MM.1S (cell line): Measurements from ENCODE around the gene YLPM1.

Source experiments
- DNase-seq: peaks from one replicate; pipeline ENCODE4 v3.0.0-alpha.2; 2015
- H2AFZ ChIP-seq: fragments of 300-600 bp; sonication (generic); 2 replicates; pipeline ENCODE4 v1.6.0; 2016; ENCODE audit warnings: antibody characterized with exemption, low read length
- H3F3A ChIP-seq: fragments of 300-600 bp; sonication (generic); 2 replicates; pipeline ENCODE4 v1.6.1; 2016; ENCODE audit warnings: mild to moderate bottlenecking, antibody characterized with exemption, low read length, moderate library complexity, mixed read lengths; ENCODE audit not compliant: insufficient read depth
- H3K27ac ChIP-seq: fragments of 300-600 bp; sonication (generic); 2 replicates; pipeline ENCODE4 v1.5.1; 2016; ENCODE audit warnings: mild to moderate bottlenecking, low read length
- H3K27me3 ChIP-seq: fragments of 300-600 bp; sonication (generic); replicated peaks from 2 replicates; pipeline ENCODE4 v1.6.0; 2016; ENCODE audit warnings: low read length; ENCODE audit not compliant: insufficient read depth
- H3K36me3 ChIP-seq: fragments of 300-600 bp; sonication (generic); replicated peaks from 2 replicates; pipeline ENCODE4 v1.6.1; 2016; ENCODE audit warnings: mild to moderate bottlenecking, low read length, mixed read lengths; ENCODE audit not compliant: insufficient read depth
- H3K4me1 ChIP-seq: fragments of 300-600 bp; sonication (generic); 2 replicates; pipeline ENCODE4 v1.6.1; 2016; ENCODE audit warnings: low read length, mixed read lengths
- H3K4me2 ChIP-seq: fragments of 300-600 bp; sonication (generic); 2 replicates; pipeline ENCODE4 v1.6.0; 2016; ENCODE audit warnings: low read depth, low read length
- H3K4me3 ChIP-seq: fragments of 300-600 bp; sonication (generic); 2 replicates; pipeline ENCODE4 v1.5.1; 2016; ENCODE audit warnings: low read length, mixed read lengths
- H3K79me2 ChIP-seq: fragments of 300-600 bp; sonication (generic); 2 replicates; pipeline ENCODE4 v1.6.1; 2016; ENCODE audit warnings: mixed run types, low read length, mixed read lengths
- H3K9ac ChIP-seq: fragments of 300-600 bp; sonication (generic); 2 replicates; pipeline ENCODE4 v1.6.1; 2016; ENCODE audit warnings: low read length, mixed read lengths
- H3K9me2 ChIP-seq: fragments of 300-600 bp; sonication (generic); replicated peaks from 2 replicates; pipeline ENCODE4 v1.6.1; 2016; ENCODE audit warnings: mild to moderate bottlenecking, low read length, mixed read lengths; ENCODE audit not compliant: insufficient read depth
- H3K9me3 ChIP-seq: fragments of 300-600 bp; sonication (generic); replicated peaks from 2 replicates; pipeline ENCODE4 v1.6.1; 2016; ENCODE audit warnings: mild to moderate bottlenecking, low read length, mixed read lengths; ENCODE audit not compliant: insufficient read depth
- H4K20me1 ChIP-seq: fragments of 300-600 bp; sonication (generic); 2 replicates; pipeline ENCODE4 v1.6.1; 2016; ENCODE audit warnings: mild to moderate bottlenecking, low read length, moderate library complexity, mixed read lengths; ENCODE audit not compliant: insufficient read depth
- EZH2 ChIP-seq: fragments of 300-600 bp; sonication (generic); optimal IDR thresholded peaks from 2 replicates; pipeline ENCODE3; 2017; ENCODE audit warnings: low read depth, mild to moderate bottlenecking, antibody characterized with exemption, low read length, mixed read lengths
- EZH2phosphoT487 ChIP-seq: fragments of 300-600 bp; sonication (generic); IDR thresholded peaks from 2 replicates; pipeline ENCODE4 v1.6.1; 2018; ENCODE audit warnings: antibody characterized with exemption, low read length
- TF ChIP-seq, protein P1 (sequence below): fragments of 300-600 bp; sonication (generic); IDR thresholded peaks from 2 replicates; pipeline ENCODE4 v1.5.1; 2016; ENCODE audit warnings: antibody characterized with exemption, low read length, mixed read lengths

Gene YLPM1

DNA sequence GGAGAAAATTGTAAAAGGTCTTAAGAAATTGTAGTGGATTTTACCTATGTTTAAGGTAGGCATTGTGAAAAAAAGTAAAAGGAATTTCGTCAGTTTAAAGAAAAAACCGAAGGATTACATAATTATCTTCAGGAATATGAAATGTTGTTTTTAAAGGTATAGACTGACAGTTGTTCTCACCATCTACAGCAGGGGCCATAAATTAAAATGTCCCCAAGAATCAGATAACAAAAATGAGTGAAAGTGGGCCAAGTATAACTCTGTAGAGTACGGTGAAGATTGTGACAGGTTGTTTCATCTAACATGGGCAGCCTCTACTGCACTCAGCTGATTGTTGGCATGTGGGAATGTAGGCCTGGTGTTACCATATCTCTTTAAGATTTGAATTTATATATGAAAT is 38.3 kb downstream of the YLPM1 start:
- Histone ChIP-seq H3K4me1 (no peaks in the 10 kb centered on the region), H3K79me2 (no peaks in the 10 kb centered on the region), H3K4me3 (no peak overlapping the region), H3K27ac (no peak overlapping the region), H3K4me2 (no peak overlapping the region), H3K9me2 (no peaks in the 10 kb centered on the region), H3K9ac (no peak overlapping the region), H2AFZ (no peak overlapping the region), H3K27me3 (no peaks in the 10 kb centered on the region), H3K9me3 (no peaks in the 10 kb centered on the region), H4K20me1 (no peaks in the 10 kb centered on the region), H3K36me3 (no peaks in the 10 kb centered on the region), H3F3A (no peaks in the 10 kb centered on the region)
- TF ChIP-seq, protein P1, sequence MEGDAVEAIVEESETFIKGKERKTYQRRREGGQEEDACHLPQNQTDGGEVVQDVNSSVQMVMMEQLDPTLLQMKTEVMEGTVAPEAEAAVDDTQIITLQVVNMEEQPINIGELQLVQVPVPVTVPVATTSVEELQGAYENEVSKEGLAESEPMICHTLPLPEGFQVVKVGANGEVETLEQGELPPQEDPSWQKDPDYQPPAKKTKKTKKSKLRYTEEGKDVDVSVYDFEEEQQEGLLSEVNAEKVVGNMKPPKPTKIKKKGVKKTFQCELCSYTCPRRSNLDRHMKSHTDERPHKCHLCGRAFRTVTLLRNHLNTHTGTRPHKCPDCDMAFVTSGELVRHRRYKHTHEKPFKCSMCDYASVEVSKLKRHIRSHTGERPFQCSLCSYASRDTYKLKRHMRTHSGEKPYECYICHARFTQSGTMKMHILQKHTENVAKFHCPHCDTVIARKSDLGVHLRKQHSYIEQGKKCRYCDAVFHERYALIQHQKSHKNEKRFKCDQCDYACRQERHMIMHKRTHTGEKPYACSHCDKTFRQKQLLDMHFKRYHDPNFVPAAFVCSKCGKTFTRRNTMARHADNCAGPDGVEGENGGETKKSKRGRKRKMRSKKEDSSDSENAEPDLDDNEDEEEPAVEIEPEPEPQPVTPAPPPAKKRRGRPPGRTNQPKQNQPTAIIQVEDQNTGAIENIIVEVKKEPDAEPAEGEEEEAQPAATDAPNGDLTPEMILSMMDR, result no peak
- TF ChIP-seq EZH2, result no peak
- no peak for TF ChIP-seq EZH2phosphoT487
- DNase-seq, result no peak

DNA sequence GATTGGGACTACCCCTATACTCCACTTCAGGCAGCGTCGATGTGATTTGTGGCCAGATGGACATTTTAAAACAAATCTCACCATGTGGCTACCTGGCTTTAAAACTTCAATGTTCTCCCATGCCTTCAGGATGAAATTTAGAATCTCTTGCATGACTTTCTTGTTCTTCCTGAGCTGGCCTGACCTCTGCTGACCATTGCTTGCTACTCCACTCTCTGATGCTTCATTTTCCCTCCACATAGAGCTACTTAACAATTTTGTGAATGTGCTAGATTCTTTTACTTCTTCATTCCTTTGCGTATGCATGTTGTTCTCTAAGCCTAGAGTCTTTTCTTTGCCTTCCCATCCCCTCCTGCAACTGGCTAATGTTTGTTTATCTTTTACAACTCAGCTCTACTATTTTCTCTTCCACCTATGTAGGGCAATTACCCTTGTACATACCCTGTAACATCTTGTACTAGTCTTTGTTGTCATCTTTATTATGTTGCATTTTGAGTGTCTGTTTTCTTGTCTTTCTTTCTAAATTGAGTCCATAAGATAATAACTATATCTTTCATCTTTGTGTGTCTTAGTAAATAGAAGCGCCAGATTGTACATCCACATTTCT is 41.2 kb downstream of the YLPM1 start:
- Histone ChIP-seq H3K36me3 (no peaks in the 10 kb centered on the region), H3K9me3 (no peaks in the 10 kb centered on the region)

DNA sequence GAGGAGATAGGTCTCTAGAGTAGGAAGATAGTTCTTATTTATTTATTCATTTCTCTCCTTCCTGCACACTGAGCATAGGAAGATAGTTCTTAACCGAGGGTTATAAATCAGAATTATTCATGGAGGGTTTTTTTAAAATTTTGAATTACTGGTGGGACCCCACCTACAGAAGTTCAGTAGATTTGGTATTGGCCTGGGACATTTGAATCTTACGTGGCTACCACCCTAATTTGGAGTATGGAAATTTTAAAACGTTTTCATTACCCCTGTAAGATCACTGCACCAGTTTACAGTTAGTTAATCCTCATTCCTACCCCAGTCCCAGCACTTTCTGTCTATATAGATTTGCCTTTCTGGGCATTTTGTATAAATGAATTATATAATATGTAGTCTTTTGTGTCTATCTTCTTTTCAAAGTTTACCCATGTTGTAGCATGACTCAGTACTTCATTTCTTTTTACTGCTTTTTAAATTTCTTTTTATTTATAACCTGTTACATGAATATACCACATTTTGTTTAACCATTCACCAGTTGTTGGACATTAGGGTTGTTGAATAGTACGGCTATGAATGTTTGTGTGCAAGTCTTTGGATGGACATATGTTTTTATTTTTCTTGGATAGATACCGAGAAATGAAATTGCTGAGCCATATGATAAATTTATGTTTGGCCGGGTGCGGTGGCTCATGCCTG is 44.9 kb downstream of the YLPM1 start:
- Histone ChIP-seq H3K9ac (no peak overlapping the region), H3F3A (no peaks in the 10 kb centered on the region), H3K36me3 (no peaks in the 10 kb centered on the region), H3K9me3 (no peaks in the 10 kb centered on the region), H3K9me2 (no peaks in the 10 kb centered on the region), H3K79me2 (no peaks in the 10 kb centered on the region), H2AFZ (no peak overlapping the region), H4K20me1 (no peaks in the 10 kb centered on the region), H3K27me3 (no peaks in the 10 kb centered on the region), H3K27ac (no peak overlapping the region), H3K4me3 (no peak overlapping the region), H3K4me2 (no peak overlapping the region), H3K4me1 (no peaks in the 10 kb centered on the region)
- TF ChIP-seq, protein P1, result no peak
- DNase-seq, result no peak

More for the DNA sequence above, 41.2 kb downstream of the YLPM1 start:
- H3K27ac ChIP-seq, result no peak overlapping the region
- H3K4me1 ChIP-seq, result no peaks in the 10 kb centered on the region
- H2AFZ ChIP-seq, result no peak overlapping the region
- H3K79me2 ChIP-seq, result no peaks in the 10 kb centered on the region
- H3K4me3 ChIP-seq, result no peak overlapping the region
- H3K27me3 ChIP-seq, result no peaks in the 10 kb centered on the region
- TF ChIP-seq EZH2, result no peak
- TF ChIP-seq, protein P1, result peak; percentile 28
- H3K9ac ChIP-seq, result no peak overlapping the region
- no peaks in the 10 kb centered on the region for H3F3A ChIP-seq
- DNase-seq, result peak; percentile 6
- no peak overlapping the region for H3K4me2 ChIP-seq
- H4K20me1 ChIP-seq, result no peaks in the 10 kb centered on the region
- H3K9me2 ChIP-seq, result no peaks in the 10 kb centered on the region
